ENCODE results near the gene DLGAP1.
A peak's percentile ranks its signal among the peaks of the same experiment; 100 is the strongest.

The DLGAP1 gene

GRCh38 chr18:3879836-3880120 lies 575.3 kb downstream of the DLGAP1 start:
- DNase-seq = no peak

GRCh38 chr18:3879114-3879835 lies 575.8 kb downstream of the DLGAP1 start:
- DNase-seq = no peak

DNA sequence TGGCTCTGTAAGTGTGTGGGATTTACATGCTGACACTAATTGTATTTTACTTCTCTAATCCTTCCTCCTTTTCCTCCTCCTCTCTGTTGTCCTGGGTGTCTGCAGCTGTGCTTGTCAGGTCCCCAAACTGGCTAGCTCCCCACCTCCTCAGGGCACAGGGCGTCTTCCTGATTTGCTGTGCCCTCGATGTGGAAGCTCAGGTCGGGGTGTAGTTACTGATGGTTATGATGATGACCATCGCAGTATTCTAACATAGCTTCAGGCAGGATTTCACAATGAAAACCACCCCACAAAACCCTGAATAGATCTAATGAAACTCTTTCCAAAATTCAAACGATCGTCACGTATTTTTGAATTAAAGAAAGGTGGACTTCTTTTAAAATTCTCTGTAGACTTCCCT lies 576.7 kb downstream of the DLGAP1 start:
- DNase-seq = no peak

DNA sequence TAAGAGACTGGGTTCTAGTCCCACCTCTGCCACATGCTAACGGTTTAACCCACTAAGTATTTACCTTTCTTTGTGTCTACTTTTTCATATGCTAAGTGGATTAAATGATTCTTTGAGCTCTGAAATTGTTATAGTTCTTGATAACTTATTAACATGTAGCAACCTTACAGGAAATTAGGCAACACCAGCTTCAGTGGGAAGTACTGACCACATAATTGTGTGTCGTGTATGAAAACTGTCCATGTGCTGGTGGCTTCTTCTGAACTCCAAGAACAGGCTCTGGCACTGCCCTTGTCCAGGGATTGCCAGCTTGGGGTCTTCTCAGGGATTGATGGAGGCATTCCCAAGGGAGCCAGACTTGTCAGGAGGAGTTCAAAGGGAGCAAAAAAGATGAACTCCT lies 577.4 kb downstream of the DLGAP1 start:
- no peak for DNase-seq

- no peak for DNase-seq
Observed at GRCh38 chr18:3875961-3876360, 579.1 kb downstream of the DLGAP1 start.

DNA sequence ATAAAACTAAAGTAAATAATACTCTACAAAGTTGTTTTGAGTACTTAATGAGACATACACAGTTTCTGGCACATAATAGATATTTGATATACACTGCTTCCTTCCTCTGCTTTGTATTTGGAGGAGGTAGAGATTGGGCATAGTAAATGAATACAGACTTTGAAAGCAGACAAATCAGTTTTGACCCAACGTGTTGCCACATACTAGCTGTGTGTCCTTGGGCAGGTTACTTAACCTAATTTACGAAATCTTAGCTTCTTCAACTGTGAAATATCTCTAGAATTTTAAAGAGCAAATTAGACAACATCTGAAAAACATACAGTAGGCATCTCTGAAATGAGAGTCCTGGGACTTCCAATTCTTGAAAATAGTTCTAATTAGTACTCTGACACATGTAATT lies 579.7 kb downstream of the DLGAP1 start:
- no peak for DNase-seq

GRCh38 chr18:3874581-3874980 lies 580.5 kb downstream of the DLGAP1 start:
- no peak for DNase-seq

DNA sequence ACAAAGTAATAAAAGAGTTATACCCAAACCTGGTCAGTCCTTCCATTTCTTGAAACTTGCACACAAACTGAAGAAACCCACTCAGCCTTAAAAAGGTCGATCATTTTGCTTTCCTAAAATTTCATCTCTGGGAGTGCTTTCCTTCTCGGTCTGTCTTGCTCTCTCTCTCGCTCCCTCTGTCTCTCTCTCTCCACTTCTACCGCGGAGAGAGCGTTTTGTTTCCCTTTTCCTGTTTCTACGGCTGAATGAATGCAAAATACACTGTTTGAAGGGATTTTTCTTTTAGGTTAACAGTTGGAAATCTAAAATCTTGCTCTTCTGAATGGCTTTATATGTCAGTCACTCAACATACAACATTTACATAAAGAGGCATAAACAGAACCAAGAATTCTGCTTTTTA lies 581.0 kb downstream of the DLGAP1 start:
- DNase-seq = no peak

- no peak for DNase-seq
Observed at GRCh38 chr18:3873698-3874097, 581.4 kb downstream of the DLGAP1 start.

GRCh38 chr18:3873211-3873610 lies 581.9 kb downstream of the DLGAP1 start:
- DNase-seq = no peak

- DNase-seq = no peak
Observed at GRCh38 chr18:3872641-3873040, 582.5 kb downstream of the DLGAP1 start.

DNA sequence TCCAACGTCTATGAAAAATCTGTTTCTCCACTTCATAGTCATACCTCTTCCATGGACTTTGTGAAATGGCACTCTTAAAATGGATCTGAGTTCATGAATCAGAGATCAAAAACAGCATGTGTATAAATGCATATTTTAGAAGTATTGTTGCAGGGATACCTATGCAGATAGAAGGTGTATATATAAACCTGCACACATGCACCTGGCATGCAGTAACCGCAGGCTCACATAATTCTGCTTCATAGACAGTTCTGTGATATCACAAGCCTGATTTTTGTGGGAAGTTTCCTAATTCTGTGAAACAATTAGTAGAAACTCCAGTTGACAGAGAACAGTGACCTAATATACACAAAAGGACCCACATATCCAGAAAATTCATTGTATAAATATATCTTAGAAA lies 583.4 kb downstream of the DLGAP1 start:
- no peak for DNase-seq

DNA sequence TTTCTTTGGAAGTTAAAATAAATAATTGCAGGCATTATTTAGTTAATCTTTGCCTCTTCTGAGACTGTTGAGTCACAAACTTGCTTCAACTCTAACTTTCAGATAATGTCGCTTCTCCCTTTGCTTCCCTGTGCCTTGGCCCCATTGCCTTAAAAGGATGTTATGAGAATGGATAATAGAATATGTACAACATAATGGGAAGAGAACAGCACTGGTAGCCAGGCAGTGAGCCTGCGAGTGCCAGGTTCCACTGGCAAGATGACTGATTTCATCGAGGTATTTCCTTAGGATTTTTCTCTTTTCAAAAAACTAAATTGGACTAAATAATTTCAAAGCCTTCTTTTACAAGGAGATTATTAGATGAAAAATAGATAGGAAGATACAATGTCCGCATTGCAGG lies 584.2 kb downstream of the DLGAP1 start:
- DNase-seq = no peak

- DNase-seq = peak; percentile 70
Observed at GRCh38 chr18:3869848-3870247, 585.3 kb downstream of the DLGAP1 start.

DNA sequence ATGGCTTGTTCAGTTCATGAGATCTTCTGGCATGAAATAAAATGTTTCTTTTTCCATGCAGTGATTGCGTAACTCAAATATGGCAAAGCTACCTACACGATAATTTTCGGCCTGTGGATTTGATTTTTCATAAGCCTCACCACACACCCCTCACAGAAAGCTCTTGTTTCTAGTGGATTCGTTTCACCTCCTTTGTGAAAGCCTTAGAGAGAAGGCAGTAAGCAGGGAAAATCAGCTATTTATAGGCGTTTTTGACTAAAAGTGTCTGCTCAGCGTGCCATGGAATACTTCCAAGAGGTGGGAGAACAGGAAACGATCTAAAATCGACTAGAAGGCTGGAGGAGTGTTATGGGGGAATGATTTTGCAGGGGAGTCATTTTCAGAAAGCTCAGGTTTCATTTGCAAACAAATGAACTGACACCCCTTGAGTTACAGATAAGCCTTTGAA lies 587.2 kb downstream of the DLGAP1 start:
- DNase-seq = no peak

DNA sequence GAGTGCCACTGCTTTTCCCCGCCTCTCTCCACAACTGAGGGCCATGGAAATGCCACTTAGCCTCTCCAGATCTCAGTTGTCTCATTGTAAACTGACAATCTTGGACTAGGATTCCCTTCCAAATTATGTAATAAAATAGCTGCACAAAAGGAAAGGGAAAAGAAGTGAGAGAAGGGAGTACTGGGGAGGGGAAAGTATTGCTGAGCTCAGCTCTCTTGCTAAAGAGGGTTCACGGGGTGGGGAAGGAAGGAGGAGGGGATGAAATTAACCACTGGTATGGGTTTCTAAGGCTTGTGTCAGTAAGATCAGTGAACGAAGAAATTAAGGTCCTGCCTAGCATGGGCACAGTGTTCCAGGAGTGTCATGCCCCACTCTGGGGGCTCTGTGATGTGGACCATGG lies 587.9 kb downstream of the DLGAP1 start:
- no peak for DNase-seq

DNA sequence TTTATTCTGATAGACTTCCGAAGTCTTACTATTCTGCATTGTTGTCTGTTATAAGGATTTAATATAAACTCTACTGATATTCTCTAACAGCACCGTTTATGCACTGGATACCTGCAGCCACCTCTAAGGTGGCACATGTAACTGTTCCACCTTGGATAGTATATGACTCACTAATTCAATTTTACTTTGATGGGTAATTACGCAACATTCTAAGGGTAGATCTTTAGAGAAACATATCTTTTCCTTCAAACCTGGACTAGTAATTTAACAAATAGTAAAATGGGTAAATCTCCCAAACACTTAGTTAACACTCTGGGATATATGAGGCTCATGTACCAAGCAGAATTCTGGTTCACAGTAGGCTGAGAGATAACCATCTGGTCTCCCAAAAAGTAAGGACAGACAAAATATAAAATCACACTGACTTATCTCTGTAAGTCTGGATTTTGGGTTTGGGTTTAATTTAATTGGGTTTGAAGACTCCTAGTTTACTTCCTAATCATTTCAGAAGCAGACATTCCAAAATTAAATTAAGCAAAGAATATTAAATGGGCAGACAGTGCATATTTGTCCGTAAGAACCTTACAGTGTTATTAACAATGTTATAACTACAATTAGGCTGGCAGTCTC lies 590.3 kb downstream of the DLGAP1 start:
- DNase-seq = no peak

- no peak for DNase-seq
Observed at GRCh38 chr18:3863593-3863992, 591.5 kb downstream of the DLGAP1 start.

GRCh38 chr18:3863006-3863405 lies 592.1 kb downstream of the DLGAP1 start:
- DNase-seq = no peak

GRCh38 chr18:3861495-3861894 lies 593.6 kb downstream of the DLGAP1 start:
- no peak for DNase-seq

GRCh38 chr18:3857544-3857943 lies 597.6 kb downstream of the DLGAP1 start:
- no peak for DNase-seq

GRCh38 chr18:3855966-3856365 lies 599.1 kb downstream of the DLGAP1 start:
- DNase-seq = no peak

DNA sequence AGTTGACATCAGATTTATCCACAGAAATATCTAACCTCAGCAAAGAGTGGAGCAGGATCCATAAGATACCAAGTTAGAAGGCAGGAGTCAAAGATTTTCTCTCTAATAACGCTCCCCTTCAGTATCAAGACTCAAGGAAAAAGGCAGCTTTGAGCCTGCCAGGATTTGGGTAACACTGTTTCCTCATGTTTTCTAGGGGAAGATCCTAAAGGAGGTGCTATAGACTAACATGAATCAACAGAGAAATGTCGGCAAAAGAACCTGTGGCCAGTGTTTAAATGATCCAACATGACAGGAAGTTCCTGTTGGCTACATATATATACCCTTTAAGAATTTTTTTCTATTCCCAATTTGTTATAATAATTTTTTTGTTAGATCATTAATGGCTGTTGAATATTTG lies 602.8 kb downstream of the DLGAP1 start:
- DNase-seq = no peak

- no peak for DNase-seq
Observed at GRCh38 chr18:3851159-3851558, 603.9 kb downstream of the DLGAP1 start.

DNA sequence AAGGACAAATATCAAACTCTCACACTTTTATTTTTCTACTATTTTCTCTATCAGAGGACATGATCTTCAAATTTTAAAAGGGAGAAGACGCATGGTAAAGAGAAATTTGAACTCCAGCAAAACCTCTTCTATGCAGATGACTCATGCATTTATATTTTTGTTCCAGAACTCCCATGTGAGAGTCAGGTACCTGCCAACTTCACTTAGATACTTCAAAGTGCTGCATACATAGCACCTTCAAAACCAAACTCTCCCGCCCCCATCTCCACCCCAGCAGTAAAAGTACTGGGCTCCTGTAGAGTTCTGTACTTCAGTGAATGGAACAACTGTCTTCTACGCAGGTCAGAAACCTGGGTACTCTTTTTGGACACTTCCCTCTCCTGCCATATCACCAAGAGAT lies 606.8 kb downstream of the DLGAP1 start:
- DNase-seq = no peak

All from COR-L47 (cell line).